Measurements from ENCODE around the gene NTN1. TPM values are rescaled to one million over a fixed set of nuclear protein-coding genes. Genes with fewer than 3 reads are reported as not detected.

The NTN1 gene
- total and polyA plus RNA-seq, 2 experiments from 2014 or later, result 0.11 to 0.21 TPM

DNA sequence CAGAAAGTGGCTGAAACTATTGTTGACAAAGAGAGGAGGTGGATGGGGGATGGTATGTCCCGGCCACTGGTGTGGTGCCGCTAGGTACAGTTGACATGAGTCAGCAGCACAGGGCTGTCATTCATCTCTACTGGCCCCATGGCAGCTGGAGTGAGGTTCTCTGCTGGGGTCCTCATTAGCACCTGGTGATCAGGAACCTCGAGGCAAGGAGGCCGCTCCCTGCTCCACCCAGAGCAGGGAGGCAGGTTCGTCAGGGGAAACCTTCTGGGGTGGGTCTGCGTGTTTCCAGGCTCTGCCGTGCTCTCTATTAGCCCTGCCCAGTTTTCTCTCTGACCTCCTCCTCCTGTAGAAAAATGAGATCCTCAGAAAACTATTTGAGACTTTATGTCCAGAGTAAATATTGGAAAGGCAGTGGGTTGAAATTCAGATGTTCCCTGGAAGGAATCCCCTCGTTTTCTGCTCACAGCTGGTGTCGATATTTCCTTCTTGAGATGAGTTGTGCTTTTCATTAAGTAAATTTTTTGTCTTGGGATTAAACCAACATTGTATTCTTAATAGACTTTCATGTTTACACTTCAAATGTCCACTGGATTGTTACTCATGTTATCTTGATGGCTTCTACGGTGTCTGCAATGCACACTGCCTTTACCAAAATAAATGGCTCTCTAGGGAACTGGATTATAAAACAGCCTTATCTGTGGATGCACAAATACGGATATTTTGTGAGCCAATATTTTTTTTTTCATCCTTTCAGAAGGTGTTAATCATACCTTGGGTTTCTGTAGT, 7.1 kb downstream of the NTN1 start:
- Histone ChIP-seq H3K4me2 (ENCODE audit: unreplicated experiment) (no peak overlapping the region), H3K9me3 (ENCODE audit: low read depth) (no peaks in the 10 kb centered on the region), H3K9me2 (ENCODE audit: insufficient read depth) (no peaks in the 10 kb centered on the region), H3K79me2 (ENCODE audit: insufficient read depth) (no peaks in the 10 kb centered on the region), H3K4me3 (no peak overlapping the region), H3K4me1 (ENCODE audit: insufficient read depth) (no peaks in the 10 kb centered on the region), H3K27me3 (replicated peaks; ENCODE audit: insufficient read depth) (peaks cover 47% of the 10 kb centered on the region), H3K9ac (no peak overlapping the region), H3K27ac (no peak overlapping the region), H4K20me1 (ENCODE audit: insufficient read depth) (no peaks in the 10 kb centered on the region), H3F3A (ENCODE audit: insufficient read depth) (no peaks in the 10 kb centered on the region), H2AFZ (no peak overlapping the region), H3K36me3 (ENCODE audit: low read depth) (no peaks in the 10 kb centered on the region)
- DNase-seq, result no peak
- WGBS, 2 experiments (ENCODE audit: low coverage in 1 of 2, low lambda C conversion rate in 2 of 2, missing lambda C conversion rate in 2 of 2), result 8 to 11% methylated on average over 11 of the region's 11 CpGs
- no peak for TF ChIP-seq EZH2 (IDR thresholded peaks at IDR 0.05; ENCODE audit: insufficient read depth, poor library complexity, severe bottlenecking)
- TF ChIP-seq EZH2phosphoT487 (IDR thresholded peaks at IDR 0.05; ENCODE audit: insufficient read depth, low read depth), result no peak
- in situ Hi-C loops (cut with MboI), result no loop called here

- Histone ChIP-seq H4K20me1 (ENCODE audit: insufficient read depth) (no peaks in the 10 kb centered on the region), H3K9ac (no peak overlapping the region), H3K9me3 (ENCODE audit: low read depth) (no peaks in the 10 kb centered on the region), H3K4me1 (ENCODE audit: insufficient read depth) (no peaks in the 10 kb centered on the region), H3K4me2 (ENCODE audit: unreplicated experiment) (no peak overlapping the region), H3K36me3 (ENCODE audit: low read depth) (no peaks in the 10 kb centered on the region), H3K79me2 (ENCODE audit: insufficient read depth) (no peaks in the 10 kb centered on the region), H3K27ac (no peak overlapping the region), H2AFZ (no peak overlapping the region), H3K27me3 (replicated peaks; ENCODE audit: insufficient read depth) (peaks cover 40% of the 10 kb centered on the region), H3K9me2 (ENCODE audit: insufficient read depth) (no peaks in the 10 kb centered on the region), H3K4me3 (no peak overlapping the region), H3F3A (ENCODE audit: insufficient read depth) (no peaks in the 10 kb centered on the region)
- TF ChIP-seq EZH2phosphoT487 (IDR thresholded peaks at IDR 0.05; ENCODE audit: insufficient read depth, low read depth), result no peak
- no peak for TF ChIP-seq EZH2 (IDR thresholded peaks at IDR 0.05; ENCODE audit: insufficient read depth, poor library complexity, severe bottlenecking)
- DNase-seq, result no peak
- 71 to 76% methylated on average over 13 of the region's 13 CpGs for WGBS, 2 experiments (ENCODE audit: low coverage in 1 of 2, low lambda C conversion rate in 2 of 2, missing lambda C conversion rate in 2 of 2)
- in situ Hi-C loops (cut with MboI), result no loop called here
Measured at GRCh38 chr17:9028988-9029570, 7.8 kb downstream of the NTN1 start.

DNA sequence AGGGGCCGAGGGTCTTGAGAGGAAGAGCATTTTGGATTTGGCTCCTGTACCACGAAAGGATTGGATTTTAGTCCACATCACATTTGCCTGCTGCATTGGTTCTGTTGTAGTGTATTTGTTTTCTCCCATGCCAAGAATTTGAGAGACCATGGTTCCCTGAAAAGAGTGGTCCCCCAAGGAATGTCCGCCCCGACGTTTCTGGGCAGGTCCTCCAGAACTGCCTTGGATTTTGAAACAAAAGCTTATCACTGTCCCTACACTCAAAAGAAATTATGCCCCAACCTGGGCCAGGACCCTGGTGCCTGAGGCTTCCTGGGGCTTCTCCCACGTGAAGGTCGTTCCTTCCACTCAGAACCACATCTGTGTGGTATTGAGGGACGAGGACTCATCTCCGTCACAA, 10.8 kb downstream of the NTN1 start:
- TF ChIP-seq EZH2 (IDR thresholded peaks at IDR 0.05; ENCODE audit: insufficient read depth, poor library complexity, severe bottlenecking) (no peak), EZH2phosphoT487 (IDR thresholded peaks at IDR 0.05; ENCODE audit: insufficient read depth, low read depth) (no peak)
- H3F3A ChIP-seq (ENCODE audit: insufficient read depth), result no peaks in the 10 kb centered on the region
- no peaks in the 10 kb centered on the region for H4K20me1 ChIP-seq (ENCODE audit: insufficient read depth)
- no peak overlapping the region for H3K4me3 ChIP-seq
- H3K36me3 ChIP-seq (ENCODE audit: low read depth), result no peaks in the 10 kb centered on the region
- no peak overlapping the region for H3K4me2 ChIP-seq (ENCODE audit: unreplicated experiment)
- WGBS, 2 experiments (ENCODE audit: low coverage in 1 of 2, low lambda C conversion rate in 2 of 2, missing lambda C conversion rate in 2 of 2), result 49 to 55% methylated on average over 9 of the region's 9 CpGs
- H3K4me1 ChIP-seq (ENCODE audit: insufficient read depth), result no peaks in the 10 kb centered on the region
- peaks cover 15% of the 10 kb centered on the region for H3K27me3 ChIP-seq (replicated peaks; ENCODE audit: insufficient read depth)
- H3K79me2 ChIP-seq (ENCODE audit: insufficient read depth), result no peaks in the 10 kb centered on the region
- in situ Hi-C loops (cut with MboI), result no loop called here
- DNase-seq, result no peak
- H3K9ac ChIP-seq, result no peak overlapping the region
- no peaks in the 10 kb centered on the region for H3K9me3 ChIP-seq (ENCODE audit: low read depth)
- no peak overlapping the region for H2AFZ ChIP-seq
- no peak overlapping the region for H3K27ac ChIP-seq
- H3K9me2 ChIP-seq (ENCODE audit: insufficient read depth), result no peaks in the 10 kb centered on the region

- Histone ChIP-seq H3K9me3 (ENCODE audit: low read depth) (no peaks in the 10 kb centered on the region), H3K4me1 (ENCODE audit: insufficient read depth) (no peaks in the 10 kb centered on the region), H3K27ac (no peak overlapping the region), H3K4me2 (ENCODE audit: unreplicated experiment) (no peak overlapping the region), H3K4me3 (no peak overlapping the region), H3F3A (ENCODE audit: insufficient read depth) (no peaks in the 10 kb centered on the region), H3K27me3 (replicated peaks; ENCODE audit: insufficient read depth) (peaks cover 15% of the 10 kb centered on the region), H3K9ac (no peak overlapping the region), H3K36me3 (ENCODE audit: low read depth) (no peaks in the 10 kb centered on the region), H3K9me2 (ENCODE audit: insufficient read depth) (no peaks in the 10 kb centered on the region), H3K79me2 (ENCODE audit: insufficient read depth) (no peaks in the 10 kb centered on the region), H4K20me1 (ENCODE audit: insufficient read depth) (no peaks in the 10 kb centered on the region), H2AFZ (no peak overlapping the region)
- 38 to 40% methylated on average over 10 of the region's 10 CpGs for WGBS, 2 experiments (ENCODE audit: low coverage in 1 of 2, low lambda C conversion rate in 2 of 2, missing lambda C conversion rate in 2 of 2)
- no peak for DNase-seq
- in situ Hi-C loops (cut with MboI), result no loop called here
- no peak for TF ChIP-seq EZH2 (IDR thresholded peaks at IDR 0.05; ENCODE audit: insufficient read depth, poor library complexity, severe bottlenecking)
- TF ChIP-seq EZH2phosphoT487 (IDR thresholded peaks at IDR 0.05; ENCODE audit: insufficient read depth, low read depth), result no peak
Measured at GRCh38 chr17:9032583-9032982, 11.3 kb downstream of the NTN1 start.
